ENCODE data around the gene IQGAP2.

The IQGAP2 gene

DNA sequence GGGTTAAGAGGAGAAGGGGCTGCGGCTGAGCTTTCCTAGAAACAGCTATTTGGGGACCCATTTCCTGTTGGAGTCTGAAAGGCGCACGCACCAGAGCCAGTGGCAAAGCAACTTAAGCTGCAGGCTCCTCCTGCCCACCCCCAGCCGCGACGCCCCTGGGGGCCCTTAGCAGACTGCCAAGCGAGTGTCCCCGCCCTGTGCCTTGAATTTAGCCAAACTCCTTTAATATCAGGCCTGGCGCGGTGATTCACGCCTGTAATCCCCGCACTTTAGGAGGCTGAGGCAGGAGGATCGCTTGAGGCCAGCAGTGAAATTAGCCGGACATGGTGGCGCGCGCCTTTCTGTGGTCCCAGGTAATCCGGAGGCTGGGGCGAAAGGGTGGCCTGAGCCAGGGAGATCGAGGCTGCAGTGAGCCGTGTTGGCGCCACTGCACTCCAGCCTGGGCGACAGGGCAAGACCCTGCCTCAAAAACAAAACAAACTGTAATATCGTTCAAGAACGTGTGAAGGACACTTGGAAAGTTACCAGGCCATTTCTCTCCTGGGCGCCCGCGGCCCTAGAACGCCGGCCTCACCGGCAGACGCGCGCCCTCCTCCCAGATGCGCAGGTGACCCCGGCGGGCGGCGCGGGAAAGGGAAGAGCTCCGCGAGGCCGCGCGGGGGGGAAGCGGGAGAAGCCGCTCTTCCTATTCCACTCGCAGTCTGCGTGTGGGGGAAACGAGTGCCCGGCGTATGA lies 311.8 kb downstream of the IQGAP2 start:
- TF ChIP-seq NFIC (IDR thresholded peaks at IDR 0.05) (no peak), RAD21 (IDR thresholded peaks at IDR 0.05; ENCODE audit: low read depth) (no peak), TAF1 (IDR thresholded peaks at IDR 0.05; ENCODE audit: low read depth) (no peak), TCF12 (IDR thresholded peaks at IDR 0.05; ENCODE audit: low read depth) (no peak), CEBPB (IDR thresholded peaks at IDR 0.05) (no peak), EGR1 (IDR thresholded peaks at IDR 0.05) (no peak), FOXM1 (IDR thresholded peaks at IDR 0.05; ENCODE audit: borderline replicate concordance, low read depth) (no peak), CREB1 (IDR thresholded peaks at IDR 0.05; ENCODE audit: low read depth) (no peak), YY1 (IDR thresholded peaks at IDR 0.05; ENCODE audit: low read depth) (no peak), TEAD4 (IDR thresholded peaks at IDR 0.05) (no peak), ZBTB7A (IDR thresholded peaks at IDR 0.05; ENCODE audit: low read depth) (no peak), EP300 (IDR thresholded peaks at IDR 0.05; ENCODE audit: borderline replicate concordance) (no peak)
- TF ChIP-seq, protein P1, sequence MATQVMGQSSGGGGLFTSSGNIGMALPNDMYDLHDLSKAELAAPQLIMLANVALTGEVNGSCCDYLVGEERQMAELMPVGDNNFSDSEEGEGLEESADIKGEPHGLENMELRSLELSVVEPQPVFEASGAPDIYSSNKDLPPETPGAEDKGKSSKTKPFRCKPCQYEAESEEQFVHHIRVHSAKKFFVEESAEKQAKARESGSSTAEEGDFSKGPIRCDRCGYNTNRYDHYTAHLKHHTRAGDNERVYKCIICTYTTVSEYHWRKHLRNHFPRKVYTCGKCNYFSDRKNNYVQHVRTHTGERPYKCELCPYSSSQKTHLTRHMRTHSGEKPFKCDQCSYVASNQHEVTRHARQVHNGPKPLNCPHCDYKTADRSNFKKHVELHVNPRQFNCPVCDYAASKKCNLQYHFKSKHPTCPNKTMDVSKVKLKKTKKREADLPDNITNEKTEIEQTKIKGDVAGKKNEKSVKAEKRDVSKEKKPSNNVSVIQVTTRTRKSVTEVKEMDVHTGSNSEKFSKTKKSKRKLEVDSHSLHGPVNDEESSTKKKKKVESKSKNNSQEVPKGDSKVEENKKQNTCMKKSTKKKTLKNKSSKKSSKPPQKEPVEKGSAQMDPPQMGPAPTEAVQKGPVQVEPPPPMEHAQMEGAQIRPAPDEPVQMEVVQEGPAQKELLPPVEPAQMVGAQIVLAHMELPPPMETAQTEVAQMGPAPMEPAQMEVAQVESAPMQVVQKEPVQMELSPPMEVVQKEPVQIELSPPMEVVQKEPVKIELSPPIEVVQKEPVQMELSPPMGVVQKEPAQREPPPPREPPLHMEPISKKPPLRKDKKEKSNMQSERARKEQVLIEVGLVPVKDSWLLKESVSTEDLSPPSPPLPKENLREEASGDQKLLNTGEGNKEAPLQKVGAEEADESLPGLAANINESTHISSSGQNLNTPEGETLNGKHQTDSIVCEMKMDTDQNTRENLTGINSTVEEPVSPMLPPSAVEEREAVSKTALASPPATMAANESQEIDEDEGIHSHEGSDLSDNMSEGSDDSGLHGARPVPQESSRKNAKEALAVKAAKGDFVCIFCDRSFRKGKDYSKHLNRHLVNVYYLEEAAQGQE (IDR thresholded peaks at IDR 0.05; ENCODE audit: low read depth), result no peak
- TF ChIP-seq, protein P2, sequence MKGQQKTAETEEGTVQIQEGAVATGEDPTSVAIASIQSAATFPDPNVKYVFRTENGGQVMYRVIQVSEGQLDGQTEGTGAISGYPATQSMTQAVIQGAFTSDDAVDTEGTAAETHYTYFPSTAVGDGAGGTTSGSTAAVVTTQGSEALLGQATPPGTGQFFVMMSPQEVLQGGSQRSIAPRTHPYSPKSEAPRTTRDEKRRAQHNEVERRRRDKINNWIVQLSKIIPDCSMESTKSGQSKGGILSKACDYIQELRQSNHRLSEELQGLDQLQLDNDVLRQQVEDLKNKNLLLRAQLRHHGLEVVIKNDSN (IDR thresholded peaks at IDR 0.05), result no peak
- TF ChIP-seq, protein P3, sequence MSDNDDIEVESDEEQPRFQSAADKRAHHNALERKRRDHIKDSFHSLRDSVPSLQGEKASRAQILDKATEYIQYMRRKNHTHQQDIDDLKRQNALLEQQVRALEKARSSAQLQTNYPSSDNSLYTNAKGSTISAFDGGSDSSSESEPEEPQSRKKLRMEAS (IDR thresholded peaks at IDR 0.05), result no peak

DNA sequence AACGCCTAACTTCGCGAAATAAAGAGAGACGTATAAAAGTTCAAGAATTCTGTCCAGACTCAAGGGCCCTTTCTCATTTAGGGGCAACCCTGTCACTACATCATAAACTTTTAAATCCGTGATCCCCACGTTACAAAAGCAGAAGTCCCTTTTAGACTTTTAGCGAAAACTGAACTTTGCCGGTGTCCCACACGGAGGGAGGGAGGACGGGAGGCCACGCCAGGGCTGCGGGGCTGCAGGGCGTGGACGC lies 312.3 kb downstream of the IQGAP2 start:
- TF ChIP-seq EP300 (IDR thresholded peaks at IDR 0.05; ENCODE audit: borderline replicate concordance), result no peak
- TF ChIP-seq, protein P2 (IDR thresholded peaks at IDR 0.05), result no peak
- TF ChIP-seq CREB1 (IDR thresholded peaks at IDR 0.05; ENCODE audit: low read depth), result no peak
- TF ChIP-seq YY1 (IDR thresholded peaks at IDR 0.05; ENCODE audit: low read depth), result no peak
- TF ChIP-seq, protein P1 (IDR thresholded peaks at IDR 0.05; ENCODE audit: low read depth), result no peak
- no peak for TF ChIP-seq TAF1 (IDR thresholded peaks at IDR 0.05; ENCODE audit: low read depth)
- TF ChIP-seq TCF12 (IDR thresholded peaks at IDR 0.05; ENCODE audit: low read depth), result no peak

DNA sequence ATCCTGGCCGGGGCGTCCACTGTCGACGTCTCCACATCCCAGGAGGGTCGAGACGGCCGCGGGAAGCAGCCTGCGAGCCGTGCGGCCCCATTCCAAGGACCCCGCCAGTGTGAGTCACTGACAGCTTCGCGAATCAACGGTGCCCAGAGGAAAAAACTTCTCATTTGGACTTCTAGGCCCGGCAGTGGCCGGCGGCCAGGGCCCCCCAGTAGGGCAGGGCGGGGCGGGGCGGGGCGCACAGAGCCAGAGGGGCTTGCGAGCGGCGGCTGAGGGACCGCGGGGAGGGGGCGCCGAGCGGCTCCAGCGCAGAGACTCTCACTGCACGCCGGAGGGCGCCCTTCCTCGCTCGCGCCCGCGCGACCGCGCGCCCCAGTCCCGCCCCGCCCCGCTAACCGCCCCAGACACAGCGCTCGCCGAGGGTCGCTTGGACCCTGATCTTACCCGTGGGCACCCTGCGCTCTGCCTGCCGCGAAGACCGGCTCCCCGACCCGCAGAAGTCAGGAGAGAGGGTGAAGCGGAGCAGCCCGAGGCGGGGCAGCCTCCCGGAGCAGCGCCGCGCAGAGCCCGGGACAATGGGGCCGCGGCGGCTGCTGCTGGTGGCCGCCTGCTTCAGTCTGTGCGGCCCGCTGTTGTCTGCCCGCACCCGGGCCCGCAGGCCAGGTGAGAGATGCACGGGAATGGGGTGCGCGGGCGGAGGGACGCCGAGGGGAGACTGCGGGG lies 312.8 kb downstream of the IQGAP2 start, which contains the start of gene F2R:
Gene F2R (plus strand): TSS at position 391 of the 720 bp plus-strand sequence. CDS start 182 bp downstream, at position 573.
- TF ChIP-seq TAF1 (IDR thresholded peaks at IDR 0.05; ENCODE audit: low read depth), result no peak
- no peak for TF ChIP-seq FOXM1 (IDR thresholded peaks at IDR 0.05; ENCODE audit: borderline replicate concordance, low read depth)
- TF ChIP-seq RAD21 (IDR thresholded peaks at IDR 0.05; ENCODE audit: low read depth), result peak; percentile 23; the same call in 1 of the 2 replicates
- TF ChIP-seq, protein P3 (IDR thresholded peaks at IDR 0.05), result no peak
- peak; percentile 90 for TF ChIP-seq ZBTB7A (IDR thresholded peaks at IDR 0.05; ENCODE audit: low read depth)
- no peak for TF ChIP-seq CEBPB (IDR thresholded peaks at IDR 0.05)

DNA sequence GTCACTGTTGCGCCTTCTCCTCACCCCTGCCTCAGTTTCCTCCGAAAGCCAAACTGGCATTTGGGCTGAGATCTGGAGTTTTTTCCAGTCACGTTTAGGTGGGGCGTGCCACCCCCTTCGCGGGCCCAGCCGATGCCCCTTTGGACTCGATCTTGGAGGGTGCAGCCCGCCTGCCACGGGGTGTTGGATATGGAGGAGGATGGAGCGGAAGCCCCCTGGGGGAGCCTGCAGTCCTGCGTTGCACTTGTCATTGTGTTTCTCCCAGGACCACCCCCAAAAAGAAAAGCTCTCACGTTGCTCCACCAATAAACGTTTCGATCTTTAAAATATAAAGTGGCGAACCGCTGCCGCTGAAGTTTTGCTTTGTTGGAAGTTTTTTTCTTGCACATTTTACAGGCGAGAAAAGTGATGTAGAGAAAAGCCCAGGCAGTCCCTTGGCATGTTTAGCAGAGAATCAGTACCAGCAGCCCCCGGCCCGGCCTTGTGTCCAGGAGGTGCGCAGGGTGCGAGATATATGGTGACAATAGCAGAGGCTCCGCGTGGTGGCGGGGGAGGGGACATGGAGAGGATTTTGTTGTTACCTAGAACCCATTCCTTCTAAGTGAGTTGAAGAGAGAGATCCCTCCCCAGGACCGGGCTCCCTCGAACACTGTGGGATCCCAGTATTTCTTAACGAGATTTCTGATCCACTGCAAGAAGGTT lies 313.5 kb downstream of the IQGAP2 start:
- TF ChIP-seq EGR1 (IDR thresholded peaks at IDR 0.05) (no peak), TCF12 (IDR thresholded peaks at IDR 0.05; ENCODE audit: low read depth) (no peak), EP300 (IDR thresholded peaks at IDR 0.05; ENCODE audit: borderline replicate concordance) (no peak), FOXM1 (IDR thresholded peaks at IDR 0.05; ENCODE audit: borderline replicate concordance, low read depth) (no peak), YY1 (IDR thresholded peaks at IDR 0.05; ENCODE audit: low read depth) (no peak), TAF1 (IDR thresholded peaks at IDR 0.05; ENCODE audit: low read depth) (no peak), CREB1 (IDR thresholded peaks at IDR 0.05; ENCODE audit: low read depth) (no peak), TEAD4 (IDR thresholded peaks at IDR 0.05) (no peak), CEBPB (IDR thresholded peaks at IDR 0.05) (no peak), NFIC (IDR thresholded peaks at IDR 0.05) (no peak), RAD21 (IDR thresholded peaks at IDR 0.05; ENCODE audit: low read depth) (no peak), ZBTB7A (IDR thresholded peaks at IDR 0.05; ENCODE audit: low read depth) (no peak)
- TF ChIP-seq, protein P3 (IDR thresholded peaks at IDR 0.05), result no peak
- TF ChIP-seq, protein P1 (IDR thresholded peaks at IDR 0.05; ENCODE audit: low read depth), result no peak
- TF ChIP-seq, protein P2 (IDR thresholded peaks at IDR 0.05), result no peak
